Coronary artery (tissue), 2 donors: ENCODE results near the gene ZBTB48.

Experiments
- DNase-seq: peaks from one replicate; pipeline ENCODE4 v3.0.0-alpha.2; 2017; ENCODE audit warnings: low spot score
- H3K27ac ChIP-seq, 2 donors: fragments of 200-600 bp; sonication (generic); one replicate each; pipeline ENCODE4 v1.5.1; 2016 to 2019
- H3K4me3 ChIP-seq: fragments of 200-600 bp; sonication (generic); 2 replicates; pipeline ENCODE4 v1.5.1; 2016; ENCODE audit warnings: mild to moderate bottlenecking, moderate library complexity
- CTCF ChIP-seq: fragments of 200-600 bp; sonication (generic); IDR thresholded peaks from one replicate; pipeline ENCODE4 v1.5.1; 2019; ENCODE audit warnings: antibody characterized with exemption

The ZBTB48 gene

GRCh38 chr1:6591644-6592043, 11.8 kb downstream of the ZBTB48 start:
- TF ChIP-seq CTCF: no peak
- Histone ChIP-seq H3K27ac (peak overlapping the region; percentile 76 to 77), H3K4me3 (no peak overlapping the region)
- DNase-seq: no peak

- DNase-seq: no peak
- TF ChIP-seq CTCF: no peak
- Histone ChIP-seq H3K4me3 (no peak overlapping the region), H3K27ac (peak overlapping the region; percentile 76 to 77)
Measured at GRCh38 chr1:6592441-6592840, 12.6 kb downstream of the ZBTB48 start.

- TF ChIP-seq CTCF: no peak
- Histone ChIP-seq H3K4me3 (no peak overlapping the region), H3K27ac (peak overlapping the region; percentile 76 to 77)
- no peak for DNase-seq
Measured at GRCh38 chr1:6592865-6593593, 13.2 kb downstream of the ZBTB48 start.

DNA sequence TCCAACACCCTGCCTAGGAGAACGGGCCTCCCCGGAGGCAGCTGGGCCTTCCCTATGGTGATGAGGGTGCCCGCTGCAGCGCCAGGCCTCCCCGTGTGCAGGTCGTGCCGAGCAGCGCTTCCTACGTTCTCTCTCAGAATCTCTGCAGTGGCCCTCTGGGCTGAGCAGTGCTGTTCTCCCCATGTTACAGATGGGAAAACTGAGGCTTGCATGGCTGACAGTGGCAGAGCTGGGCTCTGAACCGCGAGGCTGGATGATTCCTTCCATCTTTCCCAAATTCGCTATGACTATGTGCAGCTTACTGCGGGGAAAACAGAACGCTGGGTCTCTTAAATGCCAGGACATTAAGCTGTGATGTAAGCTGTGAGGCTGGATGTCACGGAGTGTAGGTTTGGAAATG, 14.0 kb downstream of the ZBTB48 start:
- H3K27ac ChIP-seq: peak overlapping the region in 1 of 2 donors; percentile 33
- no peak for DNase-seq
- no peak overlapping the region for H3K4me3 ChIP-seq
- TF ChIP-seq CTCF: no peak

DNA sequence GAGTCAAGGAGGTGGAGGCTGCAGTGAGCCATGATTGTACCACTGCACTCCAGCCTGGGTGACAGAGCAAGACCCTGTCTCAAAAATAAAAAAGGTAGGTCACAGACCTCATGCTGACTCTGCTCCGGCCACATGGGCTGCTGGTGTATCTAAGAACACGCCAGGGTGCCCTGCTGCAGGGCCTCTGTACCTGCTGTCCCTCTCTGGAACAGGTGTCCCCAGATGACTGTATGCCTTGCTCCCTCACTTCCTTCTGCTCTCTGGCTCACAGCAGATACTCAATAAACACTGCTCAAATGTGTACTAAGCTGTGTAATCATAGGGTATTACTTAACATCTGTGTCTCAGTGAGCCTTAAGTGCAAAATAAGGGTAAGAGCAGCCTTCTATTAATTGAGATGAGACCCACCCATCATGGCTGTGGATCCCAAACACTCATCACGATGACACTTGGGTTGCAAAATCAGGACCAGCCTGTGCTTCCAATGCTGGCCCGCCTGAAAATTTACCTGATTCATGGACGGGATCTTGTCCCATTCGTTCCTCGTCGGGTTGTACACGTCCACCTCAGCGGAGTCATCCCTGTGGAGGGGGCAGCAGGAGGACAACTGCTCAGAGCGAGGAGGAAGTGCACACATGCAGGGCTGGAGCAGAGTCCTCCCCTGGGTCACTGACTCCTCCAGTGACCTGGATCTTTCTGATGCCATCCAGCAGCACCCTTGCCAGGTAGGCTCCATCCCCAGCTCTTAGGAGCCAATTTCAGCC, 15.4 kb downstream of the ZBTB48 start:
- no peak for TF ChIP-seq CTCF
- H3K27ac ChIP-seq: no peak overlapping the region
- no peak overlapping the region for H3K4me3 ChIP-seq
- DNase-seq: no peak

DNA sequence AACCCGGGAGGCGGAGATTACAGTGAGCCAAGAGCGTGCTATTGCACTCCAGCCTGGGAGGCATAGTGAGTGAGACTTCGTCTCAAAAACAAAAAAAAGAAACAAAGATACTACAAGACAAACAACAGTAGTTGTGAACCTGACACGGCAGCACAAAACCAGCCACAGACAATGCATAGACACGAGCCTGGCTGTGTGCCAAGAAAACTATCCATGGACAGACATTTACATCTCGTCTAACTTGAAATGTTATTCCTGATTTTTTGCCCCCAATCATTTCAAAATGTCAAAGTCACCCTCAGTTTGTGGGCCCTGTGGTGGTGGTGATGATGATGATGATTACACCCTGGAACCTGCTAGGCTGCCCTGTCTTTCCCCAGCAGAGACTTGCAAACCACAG, 16.6 kb downstream of the ZBTB48 start:
- Histone ChIP-seq H3K27ac (peak overlapping the region in 1 of 2 donors; percentile 54), H3K4me3 (peak overlapping the region; percentile 52)
- TF ChIP-seq CTCF: no peak

More for the DNA sequence above, 16.6 kb downstream of the ZBTB48 start:
- DNase-seq: no peak
